Mammary epithelial cell (primary cell): ENCODE data around the gene OR51I2.

ENCODE experiments used
- EZH2 ChIP-seq: IDR thresholded peaks from 2 replicates; pipeline ENCODE4 v1.6.1; 2012; ENCODE audit warnings: low read length, inconsistent platforms, borderline replicate concordance
- TF ChIP-seq, protein P1 (sequence below), 2 donors: IDR thresholded peaks in 1 of 2; conservative IDR thresholded peaks in 1 of 2; 2 replicates each; pipeline ENCODE4 v1.5.1; 2011 to 2012; ENCODE audit warnings: inconsistent platforms in 2 of 2, low read length in 2 of 2, mild to moderate bottlenecking in 2 of 2, control low read depth in 1 of 2, low read depth in 1 of 2; ENCODE audit not compliant: insufficient read depth in 1 of 2; ENCODE audit errors: extremely low read depth in 1 of 2

DNA sequence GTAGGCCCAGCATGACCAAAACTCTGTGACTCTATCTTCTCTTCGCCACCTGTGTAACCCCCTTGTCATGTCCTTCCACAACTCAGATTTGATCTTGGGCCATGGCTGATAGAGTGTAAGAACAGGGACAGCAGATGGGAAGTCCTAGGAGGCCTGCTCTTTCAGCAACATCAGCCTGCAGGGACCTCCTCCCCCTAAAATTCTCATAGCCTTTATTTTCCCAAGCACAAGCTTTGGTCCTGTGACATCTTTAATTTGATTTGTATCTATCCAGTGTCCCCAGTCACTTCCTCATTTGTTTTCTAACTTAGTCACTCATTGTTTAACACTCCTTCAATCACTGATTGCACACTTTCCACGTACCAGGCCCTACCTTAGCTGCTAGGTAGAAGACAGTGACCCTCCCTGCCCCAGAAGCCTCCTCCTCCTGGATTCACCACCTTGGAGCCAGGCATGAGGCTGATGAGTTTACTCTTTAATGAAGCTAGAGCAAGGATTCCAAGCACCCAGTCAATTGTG lies 55.3 kb downstream of the OR51I2 start:
- TF ChIP-seq, protein P1, sequence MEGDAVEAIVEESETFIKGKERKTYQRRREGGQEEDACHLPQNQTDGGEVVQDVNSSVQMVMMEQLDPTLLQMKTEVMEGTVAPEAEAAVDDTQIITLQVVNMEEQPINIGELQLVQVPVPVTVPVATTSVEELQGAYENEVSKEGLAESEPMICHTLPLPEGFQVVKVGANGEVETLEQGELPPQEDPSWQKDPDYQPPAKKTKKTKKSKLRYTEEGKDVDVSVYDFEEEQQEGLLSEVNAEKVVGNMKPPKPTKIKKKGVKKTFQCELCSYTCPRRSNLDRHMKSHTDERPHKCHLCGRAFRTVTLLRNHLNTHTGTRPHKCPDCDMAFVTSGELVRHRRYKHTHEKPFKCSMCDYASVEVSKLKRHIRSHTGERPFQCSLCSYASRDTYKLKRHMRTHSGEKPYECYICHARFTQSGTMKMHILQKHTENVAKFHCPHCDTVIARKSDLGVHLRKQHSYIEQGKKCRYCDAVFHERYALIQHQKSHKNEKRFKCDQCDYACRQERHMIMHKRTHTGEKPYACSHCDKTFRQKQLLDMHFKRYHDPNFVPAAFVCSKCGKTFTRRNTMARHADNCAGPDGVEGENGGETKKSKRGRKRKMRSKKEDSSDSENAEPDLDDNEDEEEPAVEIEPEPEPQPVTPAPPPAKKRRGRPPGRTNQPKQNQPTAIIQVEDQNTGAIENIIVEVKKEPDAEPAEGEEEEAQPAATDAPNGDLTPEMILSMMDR (conservative IDR thresholded peaks at IDR 0.05 in 1 of 2, IDR thresholded peaks at IDR 0.05 in 1 of 2; ENCODE audit: extremely low read depth in 1 of 2, insufficient read depth in 1 of 2, low read depth in 1 of 2, low read length in 2 of 2) = no peak
- no peak for TF ChIP-seq EZH2
